Epidermal melanocyte (primary cell): ENCODE measurements around the gene CBS.
A peak's percentile ranks its signal among the peaks of the same experiment; 100 is the strongest.
"Not testable (repeated sequence)": the region's sequence is repeated elsewhere in the genome, so short reads cannot be mapped to it uniquely, and the experiment has no call there.

Experiments used
- DNase-seq: peaks from one replicate; pipeline ENCODE4 v3.0.0; 2011; ENCODE audit warnings: low spot score; ENCODE audit not compliant: insufficient read length

The CBS gene

GRCh38 chr21:43068065-43068464 lies 7.6 kb downstream of the CBS start:
- not testable (repeated sequence) for DNase-seq

GRCh38 chr21:43066690-43067089 lies 8.9 kb downstream of the CBS start:
- DNase-seq: not testable (repeated sequence)

- not testable (repeated sequence) for DNase-seq
Observed at GRCh38 chr21:43065991-43066390, 9.6 kb downstream of the CBS start.

GRCh38 chr21:43064265-43064917 lies 11.2 kb downstream of the CBS start:
- DNase-seq: not testable (repeated sequence)

GRCh38 chr21:43062955-43063664 lies 12.5 kb downstream of the CBS start:
- DNase-seq: not testable (repeated sequence)

GRCh38 chr21:43053112-43053511 lies 22.5 kb downstream of the CBS start:
- not testable (repeated sequence) for DNase-seq

GRCh38 chr21:43045876-43046821 lies 29.5 kb downstream of the CBS start:
- DNase-seq: not testable (repeated sequence)

- not testable (repeated sequence) for DNase-seq
Observed at GRCh38 chr21:43045165-43045875, 30.3 kb downstream of the CBS start.

- DNase-seq: not testable (repeated sequence)
Observed at GRCh38 chr21:43044547-43044946, 31.1 kb downstream of the CBS start.

- not testable (repeated sequence) for DNase-seq
Observed at GRCh38 chr21:43043291-43043690, 32.3 kb downstream of the CBS start.

- not testable (repeated sequence) for DNase-seq
Observed at GRCh38 chr21:43042169-43042568, 33.5 kb downstream of the CBS start.

- not testable (repeated sequence) for DNase-seq
Observed at GRCh38 chr21:43038659-43039044, 37.0 kb downstream of the CBS start.

GRCh38 chr21:43037918-43038658 lies 37.5 kb downstream of the CBS start:
- DNase-seq: not testable (repeated sequence)

- DNase-seq: not testable (repeated sequence)
Observed at GRCh38 chr21:43036889-43037288, 38.7 kb downstream of the CBS start.

GRCh38 chr21:43034826-43035225 lies 40.8 kb downstream of the CBS start:
- DNase-seq: no peak

- no peak for DNase-seq
Observed at GRCh38 chr21:43034101-43034500, 41.5 kb downstream of the CBS start.

- DNase-seq: no peak
Observed at GRCh38 chr21:43031121-43031619, 44.5 kb downstream of the CBS start.

GRCh38 chr21:43029785-43030184 lies 45.9 kb downstream of the CBS start:
- no peak for DNase-seq

- peak; percentile 83 for DNase-seq
Observed at GRCh38 chr21:43027846-43028731, 47.5 kb downstream of the CBS start.
